RWPE1 (cell line): ENCODE data around the gene POLD2.

Experiments
- CTCF ChIA-PET: fragments of 350-600 bp; sonication (Branson Sonifier 250); formaldehyde crosslinking; extraction: SDS; loops from one replicate; lab custom pipeline; 2021; lab: Yijun Ruan, JAX
- POLR2A ChIA-PET: fragments of 400-600 bp; formaldehyde crosslinking; extraction: SDS; loops from one replicate; lab custom pipeline; 2020; ENCODE audit warnings: antibody characterized with exemption; ENCODE audit not compliant: low non-redundant PET; lab: Yijun Ruan, JAX
- DNase-seq: peaks from one replicate; pipeline ENCODE4 v3.0.0; 2012; ENCODE audit warnings: low spot score
- H3K27ac ChIP-seq: fragments of 450-650 bp; 2 replicates; pipeline ENCODE4 v1.5.1; 2017
- CTCF ChIP-seq: fragments of 450-650 bp; conservative IDR thresholded peaks from 2 replicates; pipeline ENCODE4 v1.5.1; 2017; ENCODE audit warnings: low read depth, mild to moderate bottlenecking

The POLD2 gene

GRCh38 chr7:44116087-44116788 is 7.1 kb downstream of the POLD2 start:
- ChIA-PET POLR2A (no interaction called here), CTCF (interaction anchor here (0.5 to 0.7 kb wide), 2 partner anchors 17 to 451 kb away, joined by 3 to 4 read pairs; no protein-coding TSS in a partner anchor)
- no peak for DNase-seq
- H3K27ac ChIP-seq: peak overlapping the region; percentile 57
- no peak for TF ChIP-seq CTCF

- DNase-seq: no peak
- CTCF ChIA-PET: no interaction called here
- peak overlapping the region; percentile 57 for H3K27ac ChIP-seq
- POLR2A ChIA-PET: no interaction called here
- no peak for TF ChIP-seq CTCF
Observed at GRCh38 chr7:44114586-44115310, 8.6 kb downstream of the POLD2 start.

GRCh38 chr7:44113764-44114354 is 9.5 kb downstream of the POLD2 start:
- TF ChIP-seq CTCF: no peak
- ChIA-PET CTCF (no interaction called here), POLR2A (no interaction called here)
- no peak for DNase-seq
- H3K27ac ChIP-seq: peak overlapping the region; percentile 57

- no peak for DNase-seq
- H3K27ac ChIP-seq: peak overlapping the region; percentile 57; the same call in 1 of the 2 replicates
- no peak for TF ChIP-seq CTCF
- CTCF ChIA-PET: interaction anchor here (1.2 kb wide), 1 partner anchor 128 kb away, joined by 3 read pairs; no protein-coding TSS in a partner anchor
- POLR2A ChIA-PET: no interaction called here
Observed at GRCh38 chr7:44112997-44113763, 10.2 kb downstream of the POLD2 start.

- POLR2A ChIA-PET: no interaction called here
Observed at GRCh38 chr7:44112231-44112996, 10.9 kb downstream of the POLD2 start.

More at GRCh38 chr7:44112231-44112996, 10.9 kb downstream of the POLD2 start:
- no peak for DNase-seq
- no peak for TF ChIP-seq CTCF
- 0 out of 2 replicates have a peak overlapping the region, but pooled peaks have one; percentile 3 for H3K27ac ChIP-seq
- CTCF ChIA-PET: interaction anchor here (1.2 to 1.3 kb wide), 2 partner anchors 129 to 448 kb away, joined by 3 to 7 read pairs; no protein-coding TSS in a partner anchor
